Measurements from ENCODE around the gene EMILIN1.

The EMILIN1 gene

GRCh38 chr2:27039426-27039825 lies 39.0 kb upstream of the EMILIN1 start:
- Histone ChIP-seq H3K4me1 (ENCODE audit: insufficient read depth, low read length, poor library complexity, severe bottlenecking) (peaks cover 12% of the 10 kb centered on the region), H3K27me3 (ENCODE audit: insufficient read depth, low read length, poor library complexity, severe bottlenecking) (no peaks in the 10 kb centered on the region), H3K9me3 (ENCODE audit: insufficient read depth, low read depth, low read length) (no peaks in the 10 kb centered on the region), H2AFZ (ENCODE audit: low read length) (no peak overlapping the region), H4K20me1 (ENCODE audit: insufficient read depth, low read length, poor library complexity, severe bottlenecking) (no peaks in the 10 kb centered on the region), H3K36me3 (ENCODE audit: insufficient read depth, low read length) (peaks cover 67% of the 10 kb centered on the region; the same call in 1 of the 2 replicates), H3K9ac (ENCODE audit: low read depth, low read length, poor library complexity, severe bottlenecking) (no peak overlapping the region), H3K4me2 (ENCODE audit: low read depth, low read length, poor library complexity, severe bottlenecking) (no peak overlapping the region), H3F3A (ENCODE audit: low read depth) (no peaks in the 10 kb centered on the region), H3K9me2 (replicated peaks; ENCODE audit: low read depth, low read length) (no peaks in the 10 kb centered on the region), H3K4me3 (ENCODE audit: low read length, poor library complexity, severe bottlenecking) (no peak overlapping the region), H3K79me2 (ENCODE audit: insufficient read depth, low read length) (peaks cover 18% of the 10 kb centered on the region)
- TF ChIP-seq, protein P1, sequence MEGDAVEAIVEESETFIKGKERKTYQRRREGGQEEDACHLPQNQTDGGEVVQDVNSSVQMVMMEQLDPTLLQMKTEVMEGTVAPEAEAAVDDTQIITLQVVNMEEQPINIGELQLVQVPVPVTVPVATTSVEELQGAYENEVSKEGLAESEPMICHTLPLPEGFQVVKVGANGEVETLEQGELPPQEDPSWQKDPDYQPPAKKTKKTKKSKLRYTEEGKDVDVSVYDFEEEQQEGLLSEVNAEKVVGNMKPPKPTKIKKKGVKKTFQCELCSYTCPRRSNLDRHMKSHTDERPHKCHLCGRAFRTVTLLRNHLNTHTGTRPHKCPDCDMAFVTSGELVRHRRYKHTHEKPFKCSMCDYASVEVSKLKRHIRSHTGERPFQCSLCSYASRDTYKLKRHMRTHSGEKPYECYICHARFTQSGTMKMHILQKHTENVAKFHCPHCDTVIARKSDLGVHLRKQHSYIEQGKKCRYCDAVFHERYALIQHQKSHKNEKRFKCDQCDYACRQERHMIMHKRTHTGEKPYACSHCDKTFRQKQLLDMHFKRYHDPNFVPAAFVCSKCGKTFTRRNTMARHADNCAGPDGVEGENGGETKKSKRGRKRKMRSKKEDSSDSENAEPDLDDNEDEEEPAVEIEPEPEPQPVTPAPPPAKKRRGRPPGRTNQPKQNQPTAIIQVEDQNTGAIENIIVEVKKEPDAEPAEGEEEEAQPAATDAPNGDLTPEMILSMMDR (conservative IDR thresholded peaks at IDR 0.05; ENCODE audit: low read length), result no peak
- TF ChIP-seq EZH2phosphoT487 (IDR thresholded peaks at IDR 0.05; ENCODE audit: borderline replicate concordance), result no peak

GRCh38 chr2:27039871-27040270 lies 38.5 kb upstream of the EMILIN1 start:
- no peaks in the 10 kb centered on the region for H3F3A ChIP-seq (ENCODE audit: low read depth)
- H2AFZ ChIP-seq (ENCODE audit: low read length), result no peak overlapping the region
- peaks cover 13% of the 10 kb centered on the region for H3K79me2 ChIP-seq (ENCODE audit: insufficient read depth, low read length)
- no peaks in the 10 kb centered on the region for H3K9me2 ChIP-seq (replicated peaks; ENCODE audit: low read depth, low read length)
- no peaks in the 10 kb centered on the region for H3K27me3 ChIP-seq (ENCODE audit: insufficient read depth, low read length, poor library complexity, severe bottlenecking)
- no peaks in the 10 kb centered on the region for H4K20me1 ChIP-seq (ENCODE audit: insufficient read depth, low read length, poor library complexity, severe bottlenecking)
- H3K4me3 ChIP-seq (ENCODE audit: low read length, poor library complexity, severe bottlenecking), result no peak overlapping the region
- H3K9me3 ChIP-seq (ENCODE audit: insufficient read depth, low read depth, low read length), result no peaks in the 10 kb centered on the region
- peaks cover 11% of the 10 kb centered on the region for H3K4me1 ChIP-seq (ENCODE audit: insufficient read depth, low read length, poor library complexity, severe bottlenecking)
- TF ChIP-seq, protein P1 (conservative IDR thresholded peaks at IDR 0.05; ENCODE audit: low read length), result no peak
- no peak for TF ChIP-seq EZH2phosphoT487 (IDR thresholded peaks at IDR 0.05; ENCODE audit: borderline replicate concordance)
- H3K4me2 ChIP-seq (ENCODE audit: low read depth, low read length, poor library complexity, severe bottlenecking), result no peak overlapping the region
- H3K9ac ChIP-seq (ENCODE audit: low read depth, low read length, poor library complexity, severe bottlenecking), result no peak overlapping the region
- H3K36me3 ChIP-seq (ENCODE audit: insufficient read depth, low read length), result peaks cover 67% of the 10 kb centered on the region; the same call in 1 of the 2 replicates

DNA sequence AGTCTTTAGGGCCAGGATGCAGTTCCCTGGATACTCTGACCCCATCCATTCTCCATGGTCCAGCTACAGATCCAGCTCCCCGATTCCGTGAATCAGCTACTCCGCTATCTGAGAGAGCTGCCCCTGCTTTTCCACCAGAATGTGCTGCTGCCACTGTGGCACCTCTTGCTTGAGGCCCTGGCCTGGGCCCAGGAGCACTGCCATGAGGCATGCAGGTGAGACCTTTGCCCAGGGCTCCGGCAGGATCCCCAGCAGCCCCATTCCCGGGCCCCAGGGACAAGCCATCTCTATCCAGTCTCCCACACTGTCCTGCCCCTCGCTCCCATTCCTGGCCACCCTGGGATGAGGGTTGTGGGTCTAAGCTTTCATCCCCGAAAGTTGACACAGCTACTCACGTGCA lies 38.1 kb upstream of the EMILIN1 start:
- Histone ChIP-seq H3K9ac (ENCODE audit: low read depth, low read length, poor library complexity, severe bottlenecking) (no peak overlapping the region), H2AFZ (ENCODE audit: low read length) (no peak overlapping the region), H3F3A (ENCODE audit: low read depth) (no peaks in the 10 kb centered on the region), H3K4me3 (ENCODE audit: low read length, poor library complexity, severe bottlenecking) (no peak overlapping the region), H4K20me1 (ENCODE audit: insufficient read depth, low read length, poor library complexity, severe bottlenecking) (no peaks in the 10 kb centered on the region), H3K4me2 (ENCODE audit: low read depth, low read length, poor library complexity, severe bottlenecking) (no peak overlapping the region), H3K9me3 (ENCODE audit: insufficient read depth, low read depth, low read length) (no peaks in the 10 kb centered on the region), H3K4me1 (ENCODE audit: insufficient read depth, low read length, poor library complexity, severe bottlenecking) (peaks cover 7% of the 10 kb centered on the region), H3K36me3 (ENCODE audit: insufficient read depth, low read length) (peaks cover 62% of the 10 kb centered on the region; the same call in 1 of the 2 replicates), H3K9me2 (replicated peaks; ENCODE audit: low read depth, low read length) (no peaks in the 10 kb centered on the region), H3K79me2 (ENCODE audit: insufficient read depth, low read length) (peaks cover 9% of the 10 kb centered on the region), H3K27me3 (ENCODE audit: insufficient read depth, low read length, poor library complexity, severe bottlenecking) (no peaks in the 10 kb centered on the region)
- TF ChIP-seq, protein P1 (conservative IDR thresholded peaks at IDR 0.05; ENCODE audit: low read length), result no peak
- no peak for TF ChIP-seq EZH2phosphoT487 (IDR thresholded peaks at IDR 0.05; ENCODE audit: borderline replicate concordance)
